GM12891 (cell line): ENCODE data around the gene SPC25.

ENCODE experiments used
- DNase-seq: peaks from one replicate; pipeline ENCODE4 v3.0.0; 2011; ENCODE audit warnings: low spot score; ENCODE audit not compliant: insufficient read length
- FAIRE-seq: peaks from 2 replicates; lab custom pipeline; 2011; peaks lifted over from hg19 to GRCh38; lab: Jason Lieb, UNC
- PAX5 ChIP-seq: IDR thresholded peaks from 2 replicates; pipeline ENCODE4 v1.6.1; 2011; ENCODE audit warnings: low read length, moderate library complexity, mild to moderate bottlenecking; ENCODE audit not compliant: insufficient read depth, severe bottlenecking
- POLR2A ChIP-seq: IDR thresholded peaks from 2 replicates; pipeline ENCODE4 v1.6.1; 2011; ENCODE audit warnings: low read depth, low read length, control low read depth
- POLR2AphosphoS5 ChIP-seq: IDR thresholded peaks from 2 replicates; pipeline ENCODE4 v1.6.1; 2011; ENCODE audit warnings: low read depth, low read length, control low read depth
- POU2F2 ChIP-seq: IDR thresholded peaks from 2 replicates; pipeline ENCODE4 v1.6.1; 2011; ENCODE audit warnings: low read depth, mild to moderate bottlenecking, control low read depth, low read length, moderate library complexity
- SPI1 ChIP-seq: IDR thresholded peaks from 2 replicates; pipeline ENCODE4 v1.6.1; 2011; ENCODE audit warnings: low read depth, low read length, control low read depth
- TAF1 ChIP-seq: IDR thresholded peaks from 2 replicates; pipeline ENCODE4 v1.6.1; 2011; ENCODE audit warnings: low read depth, low read length, control low read depth

SPC25 gene

GRCh38 chr2:168926621-168927386 is 36.6 kb upstream of the SPC25 start:
- FAIRE-seq: no peak
- DNase-seq: no peak
- no peak for TF ChIP-seq POU2F2
- no peak for TF ChIP-seq POLR2AphosphoS5
- TF ChIP-seq TAF1: no peak

- TF ChIP-seq POLR2AphosphoS5: no peak
- TF ChIP-seq SPI1: no peak
- TF ChIP-seq POLR2A: no peak
- no peak for TF ChIP-seq PAX5
- TF ChIP-seq POU2F2: no peak
- TF ChIP-seq TAF1: no peak
- DNase-seq (no peak), FAIRE-seq (no peak)
Measured at GRCh38 chr2:168920504-168921157, 30.4 kb upstream of the SPC25 start.

GRCh38 chr2:168916331-168916675 is 26.1 kb upstream of the SPC25 start:
- TF ChIP-seq PAX5 (no peak), POU2F2 (no peak), SPI1 (no peak), POLR2A (no peak), TAF1 (no peak), POLR2AphosphoS5 (no peak)
- DNase-seq: no peak
- FAIRE-seq: no peak

GRCh38 chr2:168915441-168916330 is 25.5 kb upstream of the SPC25 start:
- TF ChIP-seq POLR2AphosphoS5 (no peak), SPI1 (no peak), TAF1 (no peak), POLR2A (no peak), POU2F2 (no peak), PAX5 (no peak)
- DNase-seq (no peak), FAIRE-seq (no peak)

- no peak for DNase-seq
- TF ChIP-seq POLR2A: no peak
- no peak for TF ChIP-seq PAX5
- no peak for TF ChIP-seq POLR2AphosphoS5
- no peak for TF ChIP-seq POU2F2
- FAIRE-seq: no peak
Measured at GRCh38 chr2:168913495-168913894, 23.3 kb upstream of the SPC25 start.

GRCh38 chr2:168912901-168913369 is 22.7 kb upstream of the SPC25 start:
- no peak for TF ChIP-seq POLR2A
- TF ChIP-seq PAX5: no peak
- no peak for TF ChIP-seq POLR2AphosphoS5
- no peak for TF ChIP-seq TAF1
- no peak for TF ChIP-seq SPI1
- no peak for TF ChIP-seq POU2F2
- DNase-seq (no peak), FAIRE-seq (no peak)

- TF ChIP-seq TAF1 (no peak), POLR2A (no peak), PAX5 (no peak), POU2F2 (no peak), SPI1 (no peak), POLR2AphosphoS5 (no peak)
- no peak for FAIRE-seq
- no peak for DNase-seq
Measured at GRCh38 chr2:168912466-168912865, 22.2 kb upstream of the SPC25 start.

- TF ChIP-seq TAF1 (no peak), PAX5 (no peak), POU2F2 (no peak), SPI1 (no peak), POLR2AphosphoS5 (no peak), POLR2A (no peak)
- DNase-seq (no peak), FAIRE-seq (no peak)
Measured at GRCh38 chr2:168910330-168910729, 20.1 kb upstream of the SPC25 start.

- TF ChIP-seq TAF1 (no peak), POU2F2 (no peak), SPI1 (no peak)
- FAIRE-seq: no peak
- DNase-seq: no peak
Measured at GRCh38 chr2:168907940-168908662, 17.9 kb upstream of the SPC25 start.
